GM18505 (cell line): ENCODE measurements around the gene RPIA.
"Not testable (repeated sequence)": the region's sequence is repeated elsewhere in the genome, so short reads cannot be mapped to it uniquely, and the experiment has no call there.

ENCODE experiments used
- ATAC-seq: cut with Tn5 transposase; IDR thresholded peaks from one replicate; pipeline ENCODE4 v1.9.1; 2021; ENCODE audit not compliant: unreplicated experiment
- POLR2A ChIP-seq: IDR thresholded peaks from 4 replicates; pipeline ENCODE4 v1.6.1; 2011; ENCODE audit warnings: borderline replicate concordance; ENCODE audit not compliant: insufficient read depth, insufficient read length; ENCODE audit errors: extremely low read depth

RPIA gene

GRCh38 chr2:88757025-88757424, 65.6 kb downstream of the RPIA start:
- no peak for TF ChIP-seq POLR2A
- ATAC-seq, result no peak

- ATAC-seq, result not testable (repeated sequence)
Measured at GRCh38 chr2:88758702-88759101, 67.2 kb downstream of the RPIA start.

- ATAC-seq, result no peak
- no peak for TF ChIP-seq POLR2A
Measured at GRCh38 chr2:88760819-88761598, 69.5 kb downstream of the RPIA start.

- no peak for ATAC-seq
- TF ChIP-seq POLR2A, result no peak
Measured at GRCh38 chr2:88764141-88764849, 72.8 kb downstream of the RPIA start.

GRCh38 chr2:88764850-88765153, 73.3 kb downstream of the RPIA start:
- no peak for ATAC-seq
- TF ChIP-seq POLR2A, result no peak

GRCh38 chr2:88765154-88765888, 73.8 kb downstream of the RPIA start:
- no peak for ATAC-seq
- TF ChIP-seq POLR2A, result no peak

GRCh38 chr2:88765889-88766481, 74.5 kb downstream of the RPIA start:
- ATAC-seq, result not testable (repeated sequence)

- TF ChIP-seq POLR2A, result no peak
- ATAC-seq, result no peak
Measured at GRCh38 chr2:88770016-88770415, 78.5 kb downstream of the RPIA start.

- ATAC-seq, result not testable (repeated sequence)
Measured at GRCh38 chr2:88773233-88774028, 82.0 kb downstream of the RPIA start.

GRCh38 chr2:88789213-88789612, 97.7 kb downstream of the RPIA start:
- not testable (repeated sequence) for ATAC-seq

GRCh38 chr2:88795932-88796331, 104.5 kb downstream of the RPIA start:
- ATAC-seq, result not testable (repeated sequence)

- ATAC-seq, result not testable (repeated sequence)
Measured at GRCh38 chr2:88796523-88796922, 105.0 kb downstream of the RPIA start.

GRCh38 chr2:88797164-88797563, 105.7 kb downstream of the RPIA start:
- ATAC-seq, result not testable (repeated sequence)
